ENCODE data around the gene CCDC30. TPM values are rescaled to one million over a fixed set of nuclear protein-coding genes. Genes with fewer than 3 reads are reported as not detected.

CCDC30 gene
- total RNA-seq, 1 donor from 2014 or later, result 2.0 TPM

- Histone ChIP-seq H3K4me2 (no peak overlapping the region), H4K20me1 (ENCODE audit: low read depth) (no peaks in the 10 kb centered on the region), H3K4me3 (no peak overlapping the region), H3K9ac (no peak overlapping the region), H3K27ac (no peak overlapping the region), H3K36me3 (no peaks in the 10 kb centered on the region), H3F3A (ENCODE audit: low read depth) (no peaks in the 10 kb centered on the region), H2AFZ (replicated peaks) (no peak overlapping the region), H3K4me1 (no peaks in the 10 kb centered on the region), H3K27me3 (no peaks in the 10 kb centered on the region), H3K9me3 (ENCODE audit: low read depth) (no peaks in the 10 kb centered on the region), H3K79me2 (ENCODE audit: low read depth) (no peaks in the 10 kb centered on the region)
- Mint-ChIP-seq H3K27ac (no peak overlapping the region), H3K27me3 (ENCODE audit: insufficient read depth, low read depth) (no peaks in the 10 kb centered on the region), H3K36me3 (no peaks in the 10 kb centered on the region), H3K9me3 (no peaks in the 10 kb centered on the region), H3K4me3 (no peak overlapping the region), H3K4me1 (no peaks in the 10 kb centered on the region)
- no peak for DNase-seq (ENCODE audit: low spot score)
- no peak for TF ChIP-seq CTCF (IDR thresholded peaks at IDR 0.05)
- TF ChIP-seq EZH2 (IDR thresholded peaks at IDR 0.05), result no peak
- no peak for TF ChIP-seq EZH2phosphoT487 (IDR thresholded peaks at IDR 0.05)
Observed at GRCh38 chr1:42449256-42449655, 13.8 kb upstream of the CCDC30 start.

GRCh38 chr1:42450061-42450460, 13.0 kb upstream of the CCDC30 start:
- H3K27me3 Mint-ChIP-seq (ENCODE audit: insufficient read depth, low read depth), result peaks cover 5% of the 10 kb centered on the region
- no peak for DNase-seq (ENCODE audit: low spot score)
- Histone ChIP-seq H2AFZ (replicated peaks) (no peak overlapping the region), H3K9me3 (ENCODE audit: low read depth) (no peaks in the 10 kb centered on the region), H4K20me1 (ENCODE audit: low read depth) (no peaks in the 10 kb centered on the region), H3F3A (ENCODE audit: low read depth) (no peaks in the 10 kb centered on the region), H3K4me2 (no peak overlapping the region), H3K79me2 (ENCODE audit: low read depth) (no peaks in the 10 kb centered on the region), H3K27ac (no peak overlapping the region), H3K36me3 (no peaks in the 10 kb centered on the region), H3K4me3 (no peak overlapping the region), H3K9ac (no peak overlapping the region), H3K27me3 (no peaks in the 10 kb centered on the region), H3K4me1 (no peaks in the 10 kb centered on the region)
- no peaks in the 10 kb centered on the region for H3K36me3 Mint-ChIP-seq
- no peaks in the 10 kb centered on the region for H3K9me3 Mint-ChIP-seq
- no peak overlapping the region for H3K27ac Mint-ChIP-seq
- TF ChIP-seq EZH2phosphoT487 (IDR thresholded peaks at IDR 0.05) (no peak), CTCF (IDR thresholded peaks at IDR 0.05) (no peak), EZH2 (IDR thresholded peaks at IDR 0.05) (no peak)
- no peak overlapping the region for H3K4me3 Mint-ChIP-seq
- no peaks in the 10 kb centered on the region for H3K4me1 Mint-ChIP-seq

- Histone ChIP-seq H3K4me3 (no peak overlapping the region), H2AFZ (replicated peaks) (no peak overlapping the region), H4K20me1 (ENCODE audit: low read depth) (no peaks in the 10 kb centered on the region), H3K79me2 (ENCODE audit: low read depth) (peaks cover 17% of the 10 kb centered on the region), H3K9ac (no peak overlapping the region), H3K36me3 (no peaks in the 10 kb centered on the region), H3K27me3 (no peaks in the 10 kb centered on the region), H3K9me3 (ENCODE audit: low read depth) (no peaks in the 10 kb centered on the region), H3K4me1 (peaks cover 5% of the 10 kb centered on the region), H3K27ac (no peak overlapping the region), H3K4me2 (no peak overlapping the region), H3F3A (ENCODE audit: low read depth) (peaks cover 6% of the 10 kb centered on the region)
- DNase-seq (ENCODE audit: low spot score), result no peak
- Mint-ChIP-seq H3K27me3 (ENCODE audit: insufficient read depth, low read depth) (peaks cover 10% of the 10 kb centered on the region), H3K4me3 (no peak overlapping the region), H3K4me1 (peaks cover 17% of the 10 kb centered on the region), H3K9me3 (no peaks in the 10 kb centered on the region), H3K36me3 (peaks cover 3% of the 10 kb centered on the region), H3K27ac (no peak overlapping the region)
- no peak for TF ChIP-seq EZH2phosphoT487 (IDR thresholded peaks at IDR 0.05)
- TF ChIP-seq CTCF (IDR thresholded peaks at IDR 0.05), result no peak
- no peak for TF ChIP-seq EZH2 (IDR thresholded peaks at IDR 0.05)
Observed at GRCh38 chr1:42453386-42453785, 9.7 kb upstream of the CCDC30 start.

All from neural progenitor cell (in vitro differentiated cells).